Endothelial cell of hepatic sinusoid (primary cell): ENCODE data around the gene PIGR.

ENCODE experiments used
- in situ Hi-C: cut with HindIII; loops from 2 replicates; pipeline ENCODE4 v1.10.0; 2017; ENCODE audit warnings: low sequenced_read_pairs

PIGR gene, protein sequence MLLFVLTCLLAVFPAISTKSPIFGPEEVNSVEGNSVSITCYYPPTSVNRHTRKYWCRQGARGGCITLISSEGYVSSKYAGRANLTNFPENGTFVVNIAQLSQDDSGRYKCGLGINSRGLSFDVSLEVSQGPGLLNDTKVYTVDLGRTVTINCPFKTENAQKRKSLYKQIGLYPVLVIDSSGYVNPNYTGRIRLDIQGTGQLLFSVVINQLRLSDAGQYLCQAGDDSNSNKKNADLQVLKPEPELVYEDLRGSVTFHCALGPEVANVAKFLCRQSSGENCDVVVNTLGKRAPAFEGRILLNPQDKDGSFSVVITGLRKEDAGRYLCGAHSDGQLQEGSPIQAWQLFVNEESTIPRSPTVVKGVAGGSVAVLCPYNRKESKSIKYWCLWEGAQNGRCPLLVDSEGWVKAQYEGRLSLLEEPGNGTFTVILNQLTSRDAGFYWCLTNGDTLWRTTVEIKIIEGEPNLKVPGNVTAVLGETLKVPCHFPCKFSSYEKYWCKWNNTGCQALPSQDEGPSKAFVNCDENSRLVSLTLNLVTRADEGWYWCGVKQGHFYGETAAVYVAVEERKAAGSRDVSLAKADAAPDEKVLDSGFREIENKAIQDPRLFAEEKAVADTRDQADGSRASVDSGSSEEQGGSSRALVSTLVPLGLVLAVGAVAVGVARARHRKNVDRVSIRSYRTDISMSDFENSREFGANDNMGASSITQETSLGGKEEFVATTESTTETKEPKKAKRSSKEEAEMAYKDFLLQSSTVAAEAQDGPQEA

DNA sequence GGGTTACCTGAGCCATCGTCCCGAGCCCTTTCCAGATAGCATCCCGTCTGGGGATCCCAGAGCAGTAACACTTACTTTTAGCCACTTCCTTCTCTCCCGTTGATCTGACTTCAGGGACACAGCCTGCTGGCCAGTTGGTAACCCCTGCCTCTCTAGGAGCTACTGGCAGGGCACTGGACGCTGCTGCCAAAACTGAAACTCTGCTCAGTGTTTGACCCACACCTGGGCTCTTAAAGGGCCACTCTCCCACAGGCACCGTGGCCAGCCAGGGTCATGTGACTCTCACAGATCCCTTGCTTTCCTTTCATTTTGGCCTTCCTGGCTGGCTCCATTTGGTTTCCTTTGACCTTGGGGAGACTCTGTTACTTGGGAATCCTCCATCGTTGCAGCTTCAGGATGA is at the start of gene PIGR:
TSS of gene PIGR (minus strand) at position 206 of the 400 bp plus-strand sequence. CDS start 5,935 bp downstream, outside the sequence.
- in situ Hi-C loops, result no loop called here

DNA sequence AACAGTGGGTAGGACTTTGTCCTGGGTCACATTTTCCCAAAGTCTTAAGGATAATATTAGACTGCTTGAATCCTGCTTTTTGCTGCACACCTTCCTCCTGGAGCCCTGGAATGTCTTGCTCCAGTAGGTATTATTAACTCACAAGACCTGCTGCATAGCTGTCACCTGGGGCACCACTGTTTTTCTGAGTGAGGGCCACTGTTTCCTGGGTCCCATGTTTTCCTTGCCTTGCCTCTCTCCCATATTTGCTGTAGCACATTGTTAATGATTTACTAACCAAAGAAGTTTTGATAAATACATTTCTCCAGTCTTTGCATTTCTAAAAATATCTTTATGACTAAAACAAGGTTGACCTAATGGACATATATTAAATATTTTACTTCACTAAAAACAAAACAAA is 46.5 kb upstream of the PIGR start:
- in situ Hi-C loops, result no loop called here

GRCh38 chr1:206987873-206988272 is 41.6 kb upstream of the PIGR start:
- in situ Hi-C loops, result loop anchor here (5.0 kb wide), 1 partner anchor 84 kb away; no protein-coding TSS in a partner anchor

DNA sequence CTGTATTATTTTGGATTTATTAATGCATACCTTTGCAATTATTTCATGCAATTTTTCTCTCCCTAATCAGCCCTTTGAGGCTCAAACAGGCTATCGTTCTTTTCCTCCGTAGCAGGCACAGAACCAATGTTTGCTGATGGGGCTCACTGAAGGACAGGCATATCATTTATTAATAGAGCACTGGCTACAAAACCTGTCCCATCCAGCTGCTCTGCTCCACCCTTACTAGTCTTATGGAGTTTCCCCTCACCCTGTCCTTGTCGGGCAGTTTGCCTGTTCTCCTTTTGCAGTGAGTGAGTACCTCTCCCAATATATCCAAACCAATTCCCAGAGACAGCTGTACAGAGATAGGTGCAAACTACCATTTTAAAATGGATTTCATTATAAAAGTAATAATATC is 40.6 kb upstream of the PIGR start:
- in situ Hi-C loops, result loop anchor here (5.0 kb wide), 1 partner anchor 85 kb away; no protein-coding TSS in a partner anchor

- in situ Hi-C loops, result loop anchor here (5.0 kb wide), 1 partner anchor 86 kb away; no protein-coding TSS in a partner anchor
Observed at GRCh38 chr1:206986402-206986801, 40.1 kb upstream of the PIGR start.

GRCh38 chr1:206985162-206985749 is 39.0 kb upstream of the PIGR start:
- in situ Hi-C loops, result loop anchor here (5.0 kb wide), 1 partner anchor 87 kb away; no protein-coding TSS in a partner anchor

GRCh38 chr1:206982216-206982615 is 36.0 kb upstream of the PIGR start:
- in situ Hi-C loops, result loop anchor here (5.0 kb wide), 1 partner anchor 65 kb away; no protein-coding TSS in a partner anchor

DNA sequence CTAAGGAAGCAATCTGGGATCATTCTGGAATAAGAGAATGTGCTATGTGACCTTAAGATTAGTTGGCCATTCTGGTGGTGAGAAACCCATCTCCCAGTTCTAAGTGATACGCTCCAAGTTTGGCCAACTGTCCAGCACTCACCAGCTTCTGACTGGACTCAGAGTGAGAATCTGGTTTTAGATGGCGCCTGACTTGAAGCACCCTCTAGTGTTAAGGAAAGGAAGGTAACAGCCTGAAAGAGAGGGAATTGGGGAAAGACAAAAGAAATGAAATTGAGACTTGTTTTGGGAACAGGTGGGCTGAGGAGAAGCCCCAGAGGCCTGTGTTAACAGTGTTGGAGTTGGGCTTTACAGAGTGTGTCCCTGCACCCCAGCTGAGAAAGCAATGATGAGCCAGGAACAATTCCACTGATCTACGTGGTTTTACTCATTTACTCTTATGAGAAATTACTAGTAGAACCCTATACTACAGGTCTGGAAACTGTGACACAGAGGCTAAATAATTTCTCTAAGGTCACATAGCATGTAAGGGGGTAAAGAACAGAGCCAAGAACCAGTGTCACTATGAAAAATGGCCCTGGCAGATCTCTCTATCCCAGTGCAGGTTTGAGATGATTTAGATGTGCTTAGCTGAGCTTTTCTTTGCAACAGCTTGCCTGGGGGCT is 33.2 kb upstream of the PIGR start:
- in situ Hi-C loops, result loop anchor here (5.0 kb wide), 1 partner anchor 62 kb away; no protein-coding TSS in a partner anchor

DNA sequence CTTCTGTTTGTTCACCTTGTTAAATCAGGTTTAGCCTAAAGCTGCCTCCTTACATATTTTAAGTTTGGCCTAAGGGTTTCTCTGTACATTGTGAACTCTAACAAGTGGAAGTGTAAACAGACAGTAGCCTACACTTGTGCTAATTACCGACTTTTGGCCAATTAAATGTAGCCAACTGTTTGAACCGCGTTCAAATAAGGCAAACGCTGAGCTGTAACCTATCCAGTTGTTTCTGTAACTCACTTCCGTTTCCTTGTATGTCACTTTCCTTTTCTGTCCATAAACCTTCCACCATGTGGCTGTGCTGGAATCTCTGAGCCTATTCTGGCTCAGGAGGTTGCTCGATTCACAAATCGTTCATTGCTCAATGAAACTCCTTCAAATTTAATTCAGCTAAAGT is 32.0 kb upstream of the PIGR start:
- in situ Hi-C loops, result no loop called here

DNA sequence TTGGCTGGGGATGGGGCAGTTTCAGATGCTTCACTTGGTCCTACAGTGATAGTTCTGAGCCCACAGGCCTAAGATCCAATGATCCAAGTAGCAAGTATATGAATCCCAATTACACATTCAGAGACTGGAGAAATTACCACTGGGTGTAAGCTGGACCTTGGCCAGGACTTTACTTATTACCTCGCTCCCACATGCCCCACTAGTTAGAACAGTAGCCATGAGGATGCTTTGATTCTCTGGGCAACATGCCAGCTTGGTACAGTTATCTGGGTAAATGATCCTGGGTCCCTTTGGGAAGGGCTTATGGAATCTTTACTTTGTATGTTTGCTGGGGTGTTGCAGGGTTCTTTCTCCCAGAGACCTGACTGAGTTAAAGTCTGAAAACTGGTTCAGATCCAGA is 29.0 kb upstream of the PIGR start:
- in situ Hi-C loops, result no loop called here

DNA sequence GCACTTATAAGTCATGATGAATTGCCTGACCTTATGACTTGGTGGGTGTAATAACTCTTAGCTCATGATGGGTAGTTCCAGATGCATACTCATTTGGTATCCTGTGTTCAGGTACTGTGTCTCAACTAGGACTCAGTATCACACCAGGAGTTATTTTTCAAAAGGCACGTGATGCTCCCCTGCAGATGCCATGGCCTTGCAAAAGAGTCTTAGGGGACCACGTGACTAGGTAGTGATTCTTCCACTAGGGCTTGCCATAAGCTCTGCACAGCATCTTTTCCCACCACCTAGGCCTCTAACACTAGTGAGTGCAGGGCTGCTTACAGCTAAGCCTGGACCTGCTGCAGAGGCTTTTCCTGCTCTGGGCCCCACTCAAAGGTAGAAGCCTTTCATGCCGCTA is 27.9 kb upstream of the PIGR start:
- in situ Hi-C loops, result no loop called here

DNA sequence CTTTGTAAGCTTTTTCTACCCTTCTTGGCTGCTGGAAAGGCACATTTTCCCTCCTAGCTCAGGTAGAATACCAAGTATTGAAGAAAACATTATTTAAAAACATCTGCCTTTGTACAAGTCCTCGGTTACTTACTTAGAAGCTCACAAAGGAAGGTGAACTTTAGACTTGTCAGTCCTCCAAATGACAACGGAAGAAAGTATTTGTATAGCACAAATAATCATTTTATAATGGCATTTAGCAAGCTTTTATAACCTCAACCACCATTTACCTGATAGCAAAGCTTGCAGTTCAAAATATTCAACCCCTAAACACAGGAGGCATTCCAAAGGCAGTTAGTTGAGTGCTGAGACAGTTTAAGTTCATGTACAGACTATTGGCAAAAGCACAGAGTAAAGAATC is 26.5 kb upstream of the PIGR start:
- in situ Hi-C loops, result no loop called here

DNA sequence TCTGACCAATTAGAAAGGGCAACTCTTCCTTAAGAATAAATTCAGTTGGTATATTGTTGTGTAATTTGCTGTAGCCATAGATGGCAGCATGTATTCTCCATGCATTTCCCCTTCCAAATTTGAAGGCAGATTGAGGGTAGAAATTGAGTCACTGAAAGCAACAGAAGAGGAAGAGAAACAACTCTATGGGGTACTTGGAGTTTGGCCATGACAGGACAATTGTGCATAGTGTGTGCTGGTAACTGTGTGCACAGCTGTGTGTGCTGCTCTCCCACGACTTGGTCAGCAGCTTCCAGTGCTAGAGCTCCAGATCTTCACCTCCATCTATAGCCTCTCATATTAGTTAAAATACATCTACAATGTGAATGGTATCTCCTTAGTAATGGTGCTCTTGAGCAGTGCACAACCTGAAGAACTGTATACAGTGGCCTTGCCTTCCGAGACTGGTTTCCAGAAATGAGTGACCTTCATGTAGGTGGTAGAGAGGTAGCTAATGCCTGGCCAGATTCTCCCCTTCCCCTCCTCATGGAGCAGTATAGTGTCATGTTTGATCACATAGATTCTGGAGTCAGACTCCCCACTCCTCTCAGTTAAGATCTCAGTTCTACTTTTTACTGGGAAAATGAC is 24.9 kb upstream of the PIGR start:
- in situ Hi-C loops, result no loop called here

GRCh38 chr1:206970446-206970845 is 24.2 kb upstream of the PIGR start, which contains the start of gene FCAMR:
TSS of gene FCAMR (minus strand) at chr1:206970460. CDS start at chr1:206970125, 335 bp downstream.
- in situ Hi-C loops, result no loop called here

DNA sequence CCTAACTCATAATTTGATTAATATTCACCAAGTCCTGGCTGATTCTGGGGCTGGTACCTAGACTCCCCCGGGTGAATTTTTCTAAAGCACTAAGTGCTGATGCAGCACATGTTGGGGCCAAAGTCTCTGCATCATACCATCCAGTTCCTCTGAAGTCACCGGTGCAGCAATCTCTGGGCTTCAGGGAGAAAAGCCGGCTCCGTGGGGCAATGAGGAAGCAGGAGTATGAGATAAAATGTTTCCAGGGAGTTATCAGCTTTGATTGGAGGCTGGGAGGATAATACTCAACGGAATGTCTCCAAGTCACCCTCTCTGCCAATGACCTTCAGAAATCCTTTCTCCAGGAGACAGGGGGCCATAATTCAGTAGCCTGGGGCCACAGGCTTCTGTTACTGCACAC is 22.8 kb upstream of the PIGR start:
- in situ Hi-C loops, result no loop called here

DNA sequence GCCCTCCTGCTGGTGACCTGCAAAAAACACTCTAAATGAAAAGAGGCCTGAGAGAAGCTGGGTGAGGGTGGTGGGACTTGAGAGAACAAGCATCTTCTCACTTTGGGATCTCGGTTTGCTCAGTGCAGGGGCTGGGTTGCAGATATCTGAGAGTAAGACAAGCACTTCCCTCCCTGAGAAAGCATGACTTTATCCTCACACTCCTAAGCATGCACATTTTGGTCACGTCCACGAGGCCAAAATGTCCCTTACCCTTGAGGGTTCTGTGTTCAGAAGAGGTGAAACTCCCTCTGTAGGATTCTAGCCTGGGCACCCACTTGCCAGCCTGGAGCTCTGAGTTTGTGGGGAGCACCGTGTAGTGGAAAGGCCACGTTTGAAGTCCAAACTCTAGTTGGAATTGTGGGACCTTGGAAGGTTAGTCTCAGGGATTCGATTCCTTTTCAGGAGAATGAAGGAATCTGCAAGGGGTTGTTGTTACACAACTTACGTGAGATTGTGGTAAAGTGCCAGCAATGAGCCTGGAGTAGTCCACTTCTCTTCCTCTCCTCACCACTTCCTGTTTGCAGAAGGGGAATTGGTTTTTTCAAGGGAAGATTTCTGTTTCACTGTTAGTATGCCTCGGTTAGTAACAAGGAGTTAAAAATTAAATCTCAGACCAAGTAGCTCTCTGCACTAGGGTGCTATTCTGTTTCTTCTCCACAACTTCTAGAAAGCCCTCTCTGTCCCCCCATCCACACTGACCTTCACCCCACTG is 21.0 kb upstream of the PIGR start:
- in situ Hi-C loops, result no loop called here

- in situ Hi-C loops, result no loop called here
Observed at GRCh38 chr1:206965781-206966180, 19.5 kb upstream of the PIGR start.

DNA sequence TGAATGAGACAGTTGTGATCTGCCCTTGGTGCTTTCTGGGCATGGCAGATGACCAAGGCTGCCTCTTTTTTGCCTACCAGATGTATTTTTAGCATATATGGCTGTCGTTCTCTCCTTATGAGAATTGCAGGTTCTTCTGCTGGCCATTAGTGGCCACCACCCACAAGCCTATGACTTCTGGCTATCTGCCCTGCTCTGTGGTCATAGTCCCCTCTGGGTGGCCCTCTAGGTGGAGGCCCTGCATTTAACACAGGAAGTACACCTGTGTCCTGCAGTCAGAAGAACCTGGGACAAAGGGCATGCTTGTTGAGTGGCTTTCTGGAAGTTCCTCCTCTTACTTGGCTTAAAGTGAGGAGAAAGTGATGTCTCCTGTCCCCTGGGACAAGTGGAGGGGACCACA is 17.5 kb upstream of the PIGR start:
- in situ Hi-C loops, result no loop called here

- in situ Hi-C loops, result no loop called here
Observed at GRCh38 chr1:206963119-206963712, 16.9 kb upstream of the PIGR start.
